Osteoblast (primary cell): ENCODE measurements around the gene ZNF189. TPM values are rescaled to one million over a fixed set of nuclear protein-coding genes. Genes with fewer than 3 reads are reported as not detected.
A peak's percentile ranks its signal among the peaks of the same experiment; 100 is the strongest.

Experiments used
- DNase-seq: peaks from one replicate; pipeline ENCODE4 v3.0.0; 2011; ENCODE audit warnings: low spot score, mixed read lengths; ENCODE audit not compliant: insufficient read length; ENCODE audit errors: missing footprints
- H2AFZ ChIP-seq: 2 replicates; pipeline ENCODE4 v1.6.0; 2011; ENCODE audit warnings: mild to moderate bottlenecking, low read length
- H3K27ac ChIP-seq: 2 replicates; pipeline ENCODE4 v1.5.1; 2011; ENCODE audit warnings: mild to moderate bottlenecking, low read depth, low read length, moderate library complexity
- H3K27me3 ChIP-seq: 2 replicates; pipeline ENCODE4 v1.6.0; 2012; ENCODE audit warnings: mild to moderate bottlenecking, control low read depth, inconsistent platforms, low read length, moderate library complexity; ENCODE audit not compliant: insufficient read depth
- H3K36me3 ChIP-seq: 2 replicates; pipeline ENCODE4 v1.5.1; 2011; ENCODE audit warnings: mild to moderate bottlenecking, low read length, control low read depth, moderate library complexity; ENCODE audit not compliant: insufficient read depth
- H3K4me1 ChIP-seq: 2 replicates; pipeline ENCODE4 v1.5.1; 2011; ENCODE audit warnings: mild to moderate bottlenecking, low read length, control low read depth, moderate library complexity; ENCODE audit not compliant: insufficient read depth
- H3K4me2 ChIP-seq: 2 replicates; pipeline ENCODE4 v1.6.0; 2011; ENCODE audit warnings: mild to moderate bottlenecking, low read length; ENCODE audit not compliant: insufficient read depth
- H3K4me3 ChIP-seq: fragments of 200-600 bp; sonication (generic); 3 replicates; pipeline ENCODE4 v1.5.1; 2012; ENCODE audit warnings: mild to moderate bottlenecking, low read length, inconsistent platforms; ENCODE audit not compliant: insufficient read depth
- H3K79me2 ChIP-seq: 2 replicates; pipeline ENCODE4 v1.6.0; 2012; ENCODE audit warnings: mild to moderate bottlenecking, low read length, control low read depth, inconsistent platforms; ENCODE audit not compliant: insufficient read depth
- H3K9me3 ChIP-seq: 2 replicates; pipeline ENCODE4 v1.5.1; 2011; ENCODE audit warnings: low read depth, low read length, control low read depth
- H4K20me1 ChIP-seq: 2 replicates; pipeline ENCODE4 v1.6.0; 2012; ENCODE audit warnings: mild to moderate bottlenecking, low read length, control low read depth; ENCODE audit not compliant: insufficient read depth
- total RNA-seq: library from RNA; depleted of rRNA; stranded (reverse); fragments of >200 nt; gene quantifications from 2 replicates; pipeline ENCODE4 v1.2.3, GENCODE V29; 2012
- TF ChIP-seq, protein P1 (sequence below): IDR thresholded peaks from 2 replicates; pipeline ENCODE4 v1.5.1; 2011; ENCODE audit warnings: mild to moderate bottlenecking, low read depth, low read length, moderate library complexity; ENCODE audit errors: extremely low read depth

Gene ZNF189
- total RNA-seq, 1 donor = 17.7 TPM

DNA sequence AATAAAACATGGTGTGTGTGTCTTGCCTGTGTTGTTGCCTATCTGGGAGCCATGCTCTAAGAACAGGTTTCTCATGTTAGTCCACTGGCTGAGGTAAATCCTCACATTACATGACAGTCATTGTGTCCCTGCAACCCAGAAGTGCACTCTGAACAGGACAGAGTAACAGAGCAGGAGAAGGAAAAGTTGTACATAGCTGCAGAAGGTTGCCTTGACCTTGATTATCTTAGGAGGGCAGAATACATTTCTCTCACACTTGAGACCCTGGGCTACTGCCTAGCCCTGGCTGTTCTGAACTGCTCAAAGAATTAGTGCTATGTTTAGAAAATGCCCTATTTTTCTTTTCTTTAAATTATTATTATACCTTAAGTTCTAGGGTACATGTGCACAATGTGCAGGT is 16.9 kb downstream of the ZNF189 start:
- Histone ChIP-seq H3K4me3 (no peak overlapping the region), H3K4me2 (no peak overlapping the region)

DNA sequence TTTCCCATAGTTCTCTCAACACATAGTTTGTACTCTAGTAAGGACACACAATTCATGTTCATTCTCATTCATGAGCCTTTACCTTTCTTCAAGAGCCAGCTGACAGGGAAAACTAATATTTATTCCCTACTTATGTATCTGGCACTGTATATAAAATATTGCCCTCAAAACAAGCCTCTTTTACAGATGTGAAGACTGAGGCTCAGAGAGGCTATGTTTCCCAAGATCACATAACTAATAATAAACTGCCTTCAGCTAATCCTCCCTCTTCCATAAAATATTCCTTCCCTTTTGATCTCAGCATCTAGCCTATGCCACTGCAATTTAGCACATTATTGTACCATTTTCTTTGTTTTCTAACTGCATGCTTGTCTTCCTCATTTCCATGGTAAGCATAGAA is 18.7 kb downstream of the ZNF189 start:
- Histone ChIP-seq H3K4me1 (peaks cover 5% of the 10 kb centered on the region), H3K79me2 (no peaks in the 10 kb centered on the region), H3K36me3 (no peaks in the 10 kb centered on the region), H2AFZ (no peak overlapping the region), H3K27ac (no peak overlapping the region), H3K4me3 (no peak overlapping the region), H3K4me2 (no peak overlapping the region), H3K27me3 (no peaks in the 10 kb centered on the region), H4K20me1 (no peaks in the 10 kb centered on the region), H3K9me3 (no peaks in the 10 kb centered on the region)
- TF ChIP-seq, protein P1, sequence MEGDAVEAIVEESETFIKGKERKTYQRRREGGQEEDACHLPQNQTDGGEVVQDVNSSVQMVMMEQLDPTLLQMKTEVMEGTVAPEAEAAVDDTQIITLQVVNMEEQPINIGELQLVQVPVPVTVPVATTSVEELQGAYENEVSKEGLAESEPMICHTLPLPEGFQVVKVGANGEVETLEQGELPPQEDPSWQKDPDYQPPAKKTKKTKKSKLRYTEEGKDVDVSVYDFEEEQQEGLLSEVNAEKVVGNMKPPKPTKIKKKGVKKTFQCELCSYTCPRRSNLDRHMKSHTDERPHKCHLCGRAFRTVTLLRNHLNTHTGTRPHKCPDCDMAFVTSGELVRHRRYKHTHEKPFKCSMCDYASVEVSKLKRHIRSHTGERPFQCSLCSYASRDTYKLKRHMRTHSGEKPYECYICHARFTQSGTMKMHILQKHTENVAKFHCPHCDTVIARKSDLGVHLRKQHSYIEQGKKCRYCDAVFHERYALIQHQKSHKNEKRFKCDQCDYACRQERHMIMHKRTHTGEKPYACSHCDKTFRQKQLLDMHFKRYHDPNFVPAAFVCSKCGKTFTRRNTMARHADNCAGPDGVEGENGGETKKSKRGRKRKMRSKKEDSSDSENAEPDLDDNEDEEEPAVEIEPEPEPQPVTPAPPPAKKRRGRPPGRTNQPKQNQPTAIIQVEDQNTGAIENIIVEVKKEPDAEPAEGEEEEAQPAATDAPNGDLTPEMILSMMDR = no peak
- no peak for DNase-seq

More for the DNA sequence above, 16.9 kb downstream of the ZNF189 start:
- TF ChIP-seq, protein P1 = no peak
- peaks cover 5% of the 10 kb centered on the region for H3K9me3 ChIP-seq
- DNase-seq = no peak
- no peak overlapping the region for H3K27ac ChIP-seq
- no peaks in the 10 kb centered on the region for H3K36me3 ChIP-seq
- H3K27me3 ChIP-seq = no peaks in the 10 kb centered on the region
- H2AFZ ChIP-seq = no peak overlapping the region
- no peaks in the 10 kb centered on the region for H4K20me1 ChIP-seq
- no peaks in the 10 kb centered on the region for H3K79me2 ChIP-seq
- peaks cover 5% of the 10 kb centered on the region for H3K4me1 ChIP-seq

DNA sequence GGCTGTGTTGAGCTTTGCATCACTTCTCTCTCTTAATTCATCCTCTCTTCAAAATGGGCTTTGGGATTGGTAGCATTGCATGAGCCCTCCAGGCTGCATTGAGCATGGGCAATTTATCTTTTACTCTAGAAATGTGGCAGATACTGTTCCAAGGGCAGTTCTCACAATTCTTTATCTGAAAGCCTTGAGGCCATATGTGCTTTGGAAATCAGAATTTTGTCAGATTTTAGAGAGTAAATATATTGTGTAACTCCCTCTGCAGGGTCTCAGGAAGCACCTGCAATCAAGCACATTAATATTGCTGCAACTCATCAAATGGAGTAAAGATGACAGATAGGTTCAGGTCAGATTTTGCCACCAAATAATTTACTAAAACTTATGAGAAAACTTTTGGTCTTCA is 19.3 kb downstream of the ZNF189 start:
- no peaks in the 10 kb centered on the region for H4K20me1 ChIP-seq
- H3K27me3 ChIP-seq = no peaks in the 10 kb centered on the region
- no peak overlapping the region for H3K27ac ChIP-seq
- DNase-seq = no peak
- TF ChIP-seq, protein P1 = no peak
- H3K4me2 ChIP-seq = no peak overlapping the region
- no peak overlapping the region for H3K4me3 ChIP-seq
- H3K36me3 ChIP-seq = no peaks in the 10 kb centered on the region
- H3K9me3 ChIP-seq = no peaks in the 10 kb centered on the region
- no peaks in the 10 kb centered on the region for H3K79me2 ChIP-seq
- H2AFZ ChIP-seq = no peak overlapping the region
- H3K4me1 ChIP-seq = peaks cover 5% of the 10 kb centered on the region

DNA sequence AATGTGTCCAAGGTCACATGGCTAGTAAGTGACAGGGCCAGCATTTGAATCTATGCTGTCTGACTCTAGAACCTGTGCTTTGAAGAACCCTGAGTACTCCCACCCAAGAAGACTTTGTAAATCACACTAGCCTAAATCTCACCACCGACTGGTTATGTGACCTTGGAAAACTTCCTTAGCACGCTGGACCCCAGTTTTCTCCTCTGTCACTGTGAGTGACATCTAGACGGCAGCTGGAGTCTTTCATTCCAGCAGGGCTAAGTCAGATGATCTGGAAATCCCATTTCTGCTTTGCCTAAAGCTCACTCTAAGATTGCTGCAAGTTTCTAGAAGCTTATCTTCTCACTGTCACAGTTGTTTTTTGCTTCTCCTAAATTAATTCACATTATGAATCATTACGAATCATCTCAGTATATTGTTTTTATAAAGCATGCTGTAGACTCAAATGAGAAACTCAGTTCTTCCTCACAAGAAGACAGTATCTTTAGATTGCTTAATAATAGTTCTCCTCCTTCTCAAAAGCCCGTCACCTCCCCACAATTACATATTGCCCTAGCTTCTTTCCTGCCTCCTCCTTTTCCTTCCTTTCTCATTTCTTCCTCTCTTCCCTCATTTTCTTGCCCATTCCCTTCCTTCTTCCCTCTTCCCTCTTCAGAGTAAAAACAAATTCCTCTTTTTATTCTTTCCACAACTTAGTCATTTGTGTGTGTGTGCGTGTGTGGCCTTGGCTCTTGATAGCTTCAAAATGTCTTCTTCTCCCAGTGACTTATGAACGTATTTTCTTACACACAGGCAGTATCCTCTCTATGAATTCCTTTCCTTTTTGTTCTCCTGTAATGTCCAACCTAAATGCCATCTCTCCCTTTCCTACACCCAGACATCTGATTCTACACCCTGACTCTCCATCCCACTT is 20.1 kb downstream of the ZNF189 start:
- Histone ChIP-seq H3K4me1 (peaks cover 5% of the 10 kb centered on the region), H3K27ac (no peak overlapping the region), H3K36me3 (no peaks in the 10 kb centered on the region), H3K9me3 (no peaks in the 10 kb centered on the region), H3K4me2 (peak overlapping the region; percentile 13), H3K79me2 (no peaks in the 10 kb centered on the region), H3K4me3 (no peak overlapping the region), H4K20me1 (no peaks in the 10 kb centered on the region), H3K27me3 (no peaks in the 10 kb centered on the region), H2AFZ (no peak overlapping the region)
- TF ChIP-seq, protein P1 = no peak
- no peak for DNase-seq
